IMR-90 (cell line): ENCODE data around the gene TMEM63A. TPM values are rescaled to one million over a fixed set of nuclear protein-coding genes. Genes with fewer than 3 reads are reported as not detected.
A peak's percentile ranks its signal among the peaks of the same experiment; 100 is the strongest.

Experiments
- ATAC-seq: fragments of 200-7000 bp; cut with Tn5 transposase; 2 replicates; pipeline ENCODE4 v1.9.1; 2020; ENCODE audit warnings: low read depth, mild to moderate bottlenecking, moderate library complexity
- BruUV-seq: library from RNA; stranded (reverse); fragments of 400-500 nt; replicated peaks from 2 replicates; lab custom pipeline; 2021; lab: Mats Ljungman, UMichigan
- CTCF ChIA-PET: fragments of 300-600 bp; formaldehyde crosslinking; extraction: SDS; loops from one replicate; lab custom pipeline; 2021; ENCODE audit warnings: antibody characterized with exemption; lab: Yijun Ruan, JAX
- POLR2A ChIA-PET: fragments of 300-600 bp; sonication (Branson Sonifier 250); formaldehyde crosslinking; loops from one replicate; lab custom pipeline; 2022; ENCODE audit warnings: antibody characterized with exemption; ENCODE audit not compliant: unreplicated experiment; lab: Charles Lee
- DNase-seq: peaks from one replicate; pipeline ENCODE4 v3.0.0; 2013
- H2AFZ ChIP-seq: replicated peaks from 2 replicates; pipeline ENCODE3; 2013; ENCODE audit warnings: low read length, mild to moderate bottlenecking; ENCODE audit not compliant: poor library complexity
- H2AK5ac ChIP-seq: 2 replicates; pipeline ENCODE4 v1.6.1; 2013; ENCODE audit warnings: low read depth, low read length, inconsistent platforms
- H2AK9ac ChIP-seq: replicated peaks from 2 replicates; pipeline ENCODE3; 2013; ENCODE audit warnings: mild to moderate bottlenecking, low read depth, low read length, moderate library complexity; ENCODE audit not compliant: poor library complexity
- H2BK120ac ChIP-seq: 2 replicates; pipeline ENCODE4 v1.6.1; 2013; ENCODE audit warnings: low read depth, low read length, inconsistent platforms
- H2BK15ac ChIP-seq: 3 replicates; pipeline ENCODE4 v1.6.1; 2013; ENCODE audit warnings: low read depth, low read length, inconsistent platforms
- H2BK20ac ChIP-seq: 2 replicates; pipeline ENCODE4 v1.6.1; 2013; ENCODE audit warnings: low read depth, mild to moderate bottlenecking, inconsistent platforms, low read length, moderate library complexity
- H2BK5ac ChIP-seq: 2 replicates; pipeline ENCODE4 v1.6.1; 2013; ENCODE audit warnings: mild to moderate bottlenecking, low read depth, low read length, inconsistent platforms; ENCODE audit not compliant: poor library complexity, severe bottlenecking
- H3K14ac ChIP-seq: replicated peaks from 2 replicates; pipeline ENCODE4 v1.6.1; 2013; ENCODE audit warnings: low read depth, low read length, inconsistent platforms
- H3K18ac ChIP-seq: 2 replicates; pipeline ENCODE4 v1.6.1; 2013; ENCODE audit warnings: low read depth, low read length, control low read depth
- H3K23ac ChIP-seq: 2 replicates; pipeline ENCODE4 v1.6.1; 2013; ENCODE audit warnings: low read depth, low read length, inconsistent platforms
- H3K27ac ChIP-seq: 2 replicates; pipeline ENCODE4 v1.5.1; 2013; ENCODE audit warnings: mild to moderate bottlenecking, control low read depth, low read length; ENCODE audit not compliant: insufficient read depth
- H3K27me3 ChIP-seq: 2 replicates; pipeline ENCODE4 v1.6.1; 2013; ENCODE audit warnings: low read length; ENCODE audit not compliant: control insufficient read depth, insufficient read depth
- H3K36me3 ChIP-seq: 2 replicates; pipeline ENCODE4 v1.6.1; 2013; ENCODE audit warnings: low read length, mixed read lengths; ENCODE audit not compliant: control insufficient read depth, insufficient read depth
- H3K4ac ChIP-seq: 2 replicates; pipeline ENCODE4 v1.6.1; 2013; ENCODE audit warnings: low read depth, low read length, inconsistent platforms
- H3K4me1 ChIP-seq: 2 replicates; pipeline ENCODE4 v1.6.1; 2013; ENCODE audit warnings: low read length, mixed read lengths; ENCODE audit not compliant: control insufficient read depth, insufficient read depth
- H3K4me2 ChIP-seq: 2 replicates; pipeline ENCODE4 v1.6.1; 2013; ENCODE audit warnings: low read depth, mild to moderate bottlenecking, control low read depth, low read length, moderate library complexity
- H3K4me3 ChIP-seq: 2 replicates; pipeline ENCODE4 v1.5.1; 2013; ENCODE audit warnings: low read depth, mild to moderate bottlenecking, control low read depth, low read length, moderate library complexity; ENCODE audit not compliant: insufficient read depth
- H3K56ac ChIP-seq: 2 replicates; pipeline ENCODE4 v1.6.1; 2013; ENCODE audit warnings: low read length, inconsistent platforms; ENCODE audit not compliant: insufficient read depth; ENCODE audit errors: extremely low read depth
- H3K79me1 ChIP-seq, 2 experiments: 2 replicates each; pipeline ENCODE4 v1.6.1; 2013; ENCODE audit warnings: low read length in 2 of 2, inconsistent platforms in 1 of 2, low read depth in 1 of 2
- H3K9ac ChIP-seq: 2 replicates; pipeline ENCODE4 v1.6.1; 2013; ENCODE audit warnings: low read depth, low read length, control low read depth
- H3K9me1 ChIP-seq: 2 replicates; pipeline ENCODE4 v1.6.1; 2013; ENCODE audit warnings: low read length, inconsistent platforms; ENCODE audit not compliant: insufficient read depth
- H3K9me3 ChIP-seq: 2 replicates; pipeline ENCODE4 v1.6.1; 2013; ENCODE audit warnings: low read length; ENCODE audit not compliant: control insufficient read depth, insufficient read depth
- H4K20me1 ChIP-seq: 2 replicates; pipeline ENCODE4 v1.6.1; 2013; ENCODE audit warnings: low read length, inconsistent platforms; ENCODE audit not compliant: insufficient read depth
- H4K5ac ChIP-seq: 2 replicates; pipeline ENCODE4 v1.6.1; 2013; ENCODE audit warnings: mild to moderate bottlenecking, low read depth, low read length, control low read depth
- H4K8ac ChIP-seq, 2 experiments: 2 replicates each; pipeline ENCODE4 v1.6.1; 2013; ENCODE audit warnings: low read depth in 2 of 2, low read length in 2 of 2, control low read depth in 1 of 2, inconsistent platforms in 1 of 2
- H4K91ac ChIP-seq: 2 replicates; pipeline ENCODE4 v1.6.1; 2013; ENCODE audit warnings: low read depth, low read length, inconsistent platforms; ENCODE audit not compliant: insufficient read depth
- RAD21 ChIP-seq: IDR thresholded peaks from 2 replicates; pipeline ENCODE4 v1.6.1; 2012; ENCODE audit warnings: low read length, improper control_type of control experiment
- RFX5 ChIP-seq: IDR thresholded peaks from 2 replicates; pipeline ENCODE4 v1.8.0; 2012; ENCODE audit warnings: low read depth, mild to moderate bottlenecking, low read length, moderate library complexity
- SMC3 ChIP-seq: fragments of 150-350 bp; IDR thresholded peaks from 2 replicates; pipeline ENCODE4 v1.6.1; 2016; ENCODE audit warnings: low read depth, mild to moderate bottlenecking, antibody characterized with exemption, low read length, moderate library complexity
- USF2 ChIP-seq: fragments of 150-350 bp; IDR thresholded peaks from 2 replicates; pipeline ENCODE4 v1.6.1; 2017; ENCODE audit warnings: mild to moderate bottlenecking, antibody characterized with exemption, low read length, low read depth
- WGBS, 2 experiments: methylation state at CpG; one replicate each; pipeline versions ENCODE4 v1.1.5 to v1.1.7; 2013; ENCODE audit warnings: missing lambda C conversion rate in 2 of 2; ENCODE audit not compliant: insufficient read length in 1 of 2; ENCODE audit errors: extremely low coverage in 2 of 2; 5-methylcytosine and 5-hydroxymethylcytosine counted together
- dilution Hi-C: fragments of 300-500 bp; cut with HindIII; formaldehyde crosslinking; loops from one replicate; pipeline ENCODE4 v1.14.3; 2018; ENCODE audit warnings: low sequenced_read_pairs; ENCODE audit not compliant: unreplicated experiment
- in situ Hi-C: fragments of 300-500 bp; cut with MboI; formaldehyde crosslinking; loops from 3 replicates; pipeline ENCODE4 v1.14.3; 2019; ENCODE audit warnings: low sequenced_read_pairs, inconsistent platforms, mixed read lengths
- intact Hi-C: fragments of 100-400 bp; cut with micrococcal nuclease; formaldehyde crosslinking; loops from 2 replicates; pipeline ENCODE4 v1.10.0; 2022
- polyA plus RNA-seq, 3 experiments: library from polyadenylated mRNA; depleted of rRNA; stranded (reverse); fragments of >200 nt; gene quantifications; 2 replicates each; pipeline ENCODE4 v1.2.3, GENCODE V29; 2012; ENCODE audit warnings: low replicate concordance in 1 of 3
- total RNA-seq: library from RNA; depleted of rRNA; stranded (reverse); fragments of >200 nt; gene quantifications from 2 replicates; pipeline ENCODE4 v1.2.3, GENCODE V29; 2012
- TF ChIP-seq, protein P1 (sequence below): conservative IDR thresholded peaks from 2 replicates; pipeline ENCODE4 v1.5.1; 2012; ENCODE audit warnings: mild to moderate bottlenecking, low read depth, low read length, improper control_type of control experiment

TMEM63A gene
- total and polyA plus RNA-seq, 2 of the 4 experiments (the other 2 are of a cell fraction), result 4.7 to 23.3 TPM

- WGBS, 2 experiments, result 8% methylated on average over 2 of the region's 8 CpGs; no CpG with 5 or more reads in 1 of the 2 experiments
- intact Hi-C loops (no loop called here), dilution Hi-C loops (no loop called here), in situ Hi-C loops (no loop called here)
- peaks cover 16% of the 10 kb centered on the region; the same call in 1 of the 2 replicates for H3K9me1 ChIP-seq
- H3K4me1 ChIP-seq, result peaks cover 13% of the 10 kb centered on the region
- peak overlapping the region; percentile 69 for H2AFZ ChIP-seq
- peaks cover 0 to 24% of the 10 kb centered on the region in 2 experiments; a peak in 2 of 4 replicates for H3K79me1 ChIP-seq
- no peak overlapping the region for H3K9ac ChIP-seq
- peak overlapping the region; percentile 3 for H2BK5ac ChIP-seq
- no peak overlapping the region for H3K4me3 ChIP-seq
- H3K36me3 ChIP-seq, result peaks cover 50% of the 10 kb centered on the region
- no peak overlapping the region for H3K4me2 ChIP-seq
- no peak overlapping the region for H3K18ac ChIP-seq
- H2BK15ac ChIP-seq, result no peak overlapping the region
- CTCF ChIA-PET, result interaction anchor here (0.7 kb wide), 1 partner anchor 185 kb away, joined by 3 read pairs; no protein-coding TSS in a partner anchor
- no peak overlapping the region for H2BK20ac ChIP-seq
- H3K27ac ChIP-seq, result peak overlapping the region; percentile 17; the same call in 1 of the 2 replicates
- no peak overlapping the region for H3K23ac ChIP-seq
- no TSS peak for BruUV-seq
- H3K56ac ChIP-seq, result no peak overlapping the region
- ATAC-seq (peak; percentile 77), DNase-seq (peak; percentile 88)
- H2AK5ac ChIP-seq, result peak overlapping the region; percentile 61; the same call in 1 of the 2 replicates
- H3K14ac ChIP-seq, result no peak overlapping the region
- H4K91ac ChIP-seq, result 0 out of 2 replicates have a peak overlapping the region, but pooled peaks have one; percentile 21
- no peak overlapping the region for H4K8ac ChIP-seq
- TF ChIP-seq RFX5 (no peak), USF2 (no peak), SMC3 (0 out of 2 replicates have a peak, but pooled peaks have one; percentile 11), RAD21 (no peak; the same call in 1 of the 2 replicates)
- TF ChIP-seq, protein P1, sequence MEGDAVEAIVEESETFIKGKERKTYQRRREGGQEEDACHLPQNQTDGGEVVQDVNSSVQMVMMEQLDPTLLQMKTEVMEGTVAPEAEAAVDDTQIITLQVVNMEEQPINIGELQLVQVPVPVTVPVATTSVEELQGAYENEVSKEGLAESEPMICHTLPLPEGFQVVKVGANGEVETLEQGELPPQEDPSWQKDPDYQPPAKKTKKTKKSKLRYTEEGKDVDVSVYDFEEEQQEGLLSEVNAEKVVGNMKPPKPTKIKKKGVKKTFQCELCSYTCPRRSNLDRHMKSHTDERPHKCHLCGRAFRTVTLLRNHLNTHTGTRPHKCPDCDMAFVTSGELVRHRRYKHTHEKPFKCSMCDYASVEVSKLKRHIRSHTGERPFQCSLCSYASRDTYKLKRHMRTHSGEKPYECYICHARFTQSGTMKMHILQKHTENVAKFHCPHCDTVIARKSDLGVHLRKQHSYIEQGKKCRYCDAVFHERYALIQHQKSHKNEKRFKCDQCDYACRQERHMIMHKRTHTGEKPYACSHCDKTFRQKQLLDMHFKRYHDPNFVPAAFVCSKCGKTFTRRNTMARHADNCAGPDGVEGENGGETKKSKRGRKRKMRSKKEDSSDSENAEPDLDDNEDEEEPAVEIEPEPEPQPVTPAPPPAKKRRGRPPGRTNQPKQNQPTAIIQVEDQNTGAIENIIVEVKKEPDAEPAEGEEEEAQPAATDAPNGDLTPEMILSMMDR, result no peak
- H2AK9ac ChIP-seq, result peak overlapping the region; percentile 85
- H3K9me3 ChIP-seq, result no peaks in the 10 kb centered on the region
- POLR2A ChIA-PET, result no interaction called here
- H3K27me3 ChIP-seq, result no peaks in the 10 kb centered on the region
- peaks cover 14% of the 10 kb centered on the region for H4K20me1 ChIP-seq
- no peak overlapping the region for H3K4ac ChIP-seq
- 0 out of 2 replicates have a peak overlapping the region, but pooled peaks have one; percentile 18 for H2BK120ac ChIP-seq
- H4K5ac ChIP-seq, result no peak overlapping the region
Observed at GRCh38 chr1:225866061-225866837, 15.9 kb downstream of the TMEM63A start.
